Measurements from ENCODE around the gene CNOT4.

GRCh38 chr7:135382173-135382572 is 127.7 kb downstream of the CNOT4 start:
- TF ChIP-seq CTCF (conservative IDR thresholded peaks at IDR 0.05; ENCODE audit: low read depth, low read length) (no peak), POLR2A (IDR thresholded peaks at IDR 0.05; ENCODE audit: low read depth, low read length) (no peak), FOS (IDR thresholded peaks at IDR 0.05; ENCODE audit: low read depth, low read length) (no peak), USF2 (IDR thresholded peaks at IDR 0.05; ENCODE audit: low read depth, low read length) (no peak), CEBPB (IDR thresholded peaks at IDR 0.05; ENCODE audit: low read depth, low read length) (no peak), BHLHE40 (IDR thresholded peaks at IDR 0.05; ENCODE audit: low read depth, low read length) (no peak)

Measured in IMR-90 (cell line).